NCI-H1694 treated with DMSO at 0.1 percent for 48 hours (cell line): Measurements from ENCODE around the gene SEC61A1.

ENCODE experiments used
- DNase-seq: peaks from one replicate; lab custom pipeline; 2025; lab: John Stamatoyannopoulos, UW

The SEC61A1 gene

DNA sequence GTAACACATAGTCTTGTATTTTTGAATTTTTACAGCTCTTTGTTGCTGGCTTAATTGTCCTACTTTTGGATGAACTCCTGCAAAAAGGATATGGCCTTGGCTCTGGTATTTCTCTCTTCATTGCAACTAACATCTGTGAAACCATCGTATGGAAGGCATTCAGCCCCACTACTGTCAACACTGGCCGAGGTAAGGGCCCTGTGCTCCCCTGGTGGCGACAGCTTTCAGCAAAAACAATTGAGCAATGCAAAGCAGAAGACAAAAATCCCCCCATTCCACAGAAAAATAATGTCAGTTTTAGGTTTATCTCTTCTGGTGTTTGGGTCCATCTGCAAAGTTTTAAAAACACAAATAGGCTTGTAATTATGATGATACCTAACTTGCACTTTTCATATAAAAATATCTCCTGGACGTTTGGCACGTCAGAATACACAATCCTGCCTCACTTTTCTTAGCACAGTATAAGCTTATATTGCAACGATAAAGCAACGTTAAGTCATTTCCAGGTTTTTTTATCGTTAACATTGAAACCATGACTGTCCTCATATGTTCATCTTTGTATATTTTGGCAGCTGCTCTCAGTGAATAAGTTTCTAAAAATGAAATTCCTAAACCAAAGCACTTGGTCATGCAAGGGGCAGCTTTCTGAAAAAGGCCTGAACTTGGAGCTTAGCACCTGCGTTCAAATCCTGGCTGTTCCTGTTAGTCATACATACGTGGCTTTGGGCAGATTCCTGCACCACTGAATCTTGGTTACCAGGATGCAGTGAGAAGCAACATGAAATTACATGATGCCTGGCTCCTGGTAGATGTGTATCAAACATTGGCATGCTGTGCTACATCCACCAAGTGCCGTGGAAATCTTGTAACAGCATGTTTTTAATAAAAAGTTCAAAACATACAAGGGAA, 8.5 kb downstream of the SEC61A1 start:
- no peak for DNase-seq

DNA sequence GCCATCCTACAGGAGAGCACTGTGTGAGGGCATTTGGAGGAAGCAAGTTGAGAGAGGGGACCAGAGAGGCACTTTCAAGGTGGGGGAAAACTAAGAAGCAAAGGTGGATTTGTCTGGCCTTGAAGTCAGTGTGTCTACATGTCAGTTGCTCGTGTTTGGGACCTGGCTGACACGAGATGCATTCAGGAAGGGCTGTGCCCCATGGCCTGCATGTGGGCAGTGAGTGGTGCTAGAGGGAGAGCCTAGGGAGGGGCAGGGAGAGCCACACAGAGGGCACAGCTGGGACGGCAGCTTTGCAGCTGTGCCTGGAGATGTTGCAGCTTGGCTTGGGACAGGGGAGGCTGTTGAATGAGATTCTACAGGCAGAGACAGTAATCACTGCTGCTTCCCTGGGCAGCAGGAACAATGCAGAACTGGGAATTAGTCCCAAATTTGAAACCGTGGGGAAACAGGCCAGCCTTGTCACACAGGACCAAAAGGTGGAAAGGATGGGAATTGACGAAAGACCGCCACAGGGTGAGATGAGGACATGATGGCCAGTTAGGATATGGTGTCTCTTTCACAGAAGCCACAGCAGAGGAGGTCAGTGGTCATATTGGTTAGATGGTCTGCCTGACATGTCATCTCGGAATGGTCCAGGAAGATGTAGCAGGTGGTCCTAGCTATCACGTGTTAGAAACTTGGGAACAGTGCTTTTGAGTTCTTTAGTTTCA, 10.0 kb downstream of the SEC61A1 start:
- DNase-seq, result no peak

DNA sequence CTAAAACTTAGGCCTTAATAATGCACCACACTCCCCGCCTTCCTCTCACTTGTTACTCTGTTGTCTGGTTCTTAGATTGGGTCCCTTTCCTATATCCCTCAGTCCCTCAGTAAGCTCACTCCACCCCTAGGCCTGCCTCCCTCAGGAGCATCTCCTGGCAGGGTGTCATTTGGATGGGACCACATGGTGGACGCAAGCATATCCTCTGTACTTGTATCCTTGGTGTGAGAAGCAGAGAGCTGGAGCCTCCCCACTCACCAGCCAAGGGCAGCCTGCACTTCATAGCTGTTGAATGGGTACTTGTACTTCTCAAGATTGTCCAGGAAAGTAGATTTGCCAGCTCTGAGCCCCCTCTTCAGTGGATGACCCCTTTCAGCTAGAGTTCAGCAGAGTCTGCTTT, 11.6 kb downstream of the SEC61A1 start:
- DNase-seq, result no peak

DNA sequence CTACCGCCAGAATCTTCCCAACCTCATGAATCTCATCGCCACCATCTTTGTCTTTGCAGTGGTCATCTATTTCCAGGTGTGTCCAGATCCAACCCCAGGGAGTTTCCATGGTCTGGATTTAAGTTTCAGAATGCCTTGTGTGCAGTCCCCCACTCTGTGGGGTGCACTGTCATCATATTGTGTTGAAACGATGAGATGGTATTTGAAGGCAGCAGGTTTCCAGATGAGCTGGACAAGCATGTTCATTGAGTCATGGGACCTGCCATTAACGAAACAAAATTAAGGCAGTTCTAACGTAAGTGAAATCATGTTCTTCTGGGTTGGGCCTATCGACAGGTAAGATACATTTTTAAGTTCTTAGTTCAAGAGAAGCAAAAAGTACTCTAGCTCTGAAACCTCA, 12.7 kb downstream of the SEC61A1 start:
- DNase-seq, result no peak

DNA sequence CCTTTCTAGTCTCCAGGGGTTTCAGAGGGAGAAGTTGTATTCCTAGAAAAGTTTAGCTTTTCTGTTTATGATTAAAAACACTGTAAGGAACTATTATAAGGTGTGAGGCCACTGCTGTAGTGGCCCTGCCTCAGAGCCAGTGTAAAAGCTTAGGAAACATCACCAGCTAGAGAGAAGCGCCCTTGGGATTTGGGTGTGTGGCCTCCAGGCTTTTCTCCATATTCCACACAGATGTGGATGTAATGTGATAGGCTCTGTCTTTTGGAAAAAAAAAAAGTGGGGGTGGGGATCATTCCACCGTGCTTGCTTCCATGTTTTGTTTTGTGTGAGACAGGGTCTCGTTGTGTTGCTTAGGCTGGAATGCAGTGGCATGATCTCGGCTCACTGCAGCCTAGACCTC, 13.9 kb downstream of the SEC61A1 start:
- no peak for DNase-seq

DNA sequence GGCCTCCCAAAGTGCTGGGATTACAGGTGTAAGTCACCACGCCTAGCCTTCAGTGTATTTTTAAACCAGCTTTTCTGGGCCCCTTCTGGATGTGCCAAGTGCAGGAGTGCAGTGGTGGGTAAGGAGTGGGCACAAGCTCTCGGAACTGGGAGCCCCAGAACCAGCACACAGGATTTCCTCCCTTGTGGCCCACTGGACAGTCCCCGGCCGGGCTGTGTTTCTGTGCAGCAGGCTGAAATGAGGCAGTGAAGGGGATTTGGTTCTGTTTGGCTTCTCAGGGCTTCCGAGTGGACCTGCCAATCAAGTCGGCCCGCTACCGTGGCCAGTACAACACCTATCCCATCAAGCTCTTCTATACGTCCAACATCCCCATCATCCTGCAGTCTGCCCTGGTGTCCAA, 14.4 kb downstream of the SEC61A1 start:
- DNase-seq, result no peak

DNA sequence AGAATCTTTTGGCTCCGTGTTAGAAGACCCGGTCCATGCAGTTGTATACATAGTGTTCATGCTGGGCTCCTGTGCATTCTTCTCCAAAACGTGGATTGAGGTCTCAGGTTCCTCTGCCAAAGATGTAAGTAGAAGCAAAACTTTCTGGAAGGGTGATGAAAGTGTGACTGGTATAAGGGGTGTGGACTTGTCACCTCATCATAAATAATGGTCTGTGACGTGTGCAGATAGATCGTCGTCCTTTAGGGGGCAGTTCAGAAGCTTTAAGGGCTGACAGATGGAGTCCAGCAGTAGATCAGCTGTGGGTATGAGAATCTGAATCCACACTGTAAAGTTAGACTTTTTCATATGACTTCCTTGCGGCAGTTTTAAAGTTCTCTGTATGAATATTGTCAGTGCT, 15.3 kb downstream of the SEC61A1 start:
- DNase-seq, result no peak

DNA sequence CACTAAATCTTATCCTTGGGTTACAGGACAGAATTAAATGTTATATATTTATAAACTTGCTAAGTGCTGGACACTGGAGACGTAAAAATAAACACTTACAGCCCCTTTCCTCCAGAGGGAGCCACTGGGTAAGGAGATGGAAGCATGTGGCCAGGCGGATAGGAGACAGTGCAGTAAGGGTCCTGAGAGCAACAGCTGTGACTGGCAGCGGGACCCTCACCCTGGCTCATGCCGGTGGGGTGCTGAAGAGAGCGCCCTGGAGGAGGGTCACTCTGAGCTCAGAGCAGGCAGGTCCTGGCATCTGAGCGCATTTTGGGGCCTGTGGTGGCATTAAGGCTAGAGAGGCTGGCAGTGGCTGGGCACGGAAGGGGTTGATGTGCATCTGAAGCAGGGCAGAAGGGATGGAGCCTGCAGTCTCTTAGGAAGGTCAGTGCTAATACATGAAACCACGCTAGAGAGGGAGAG, 16.0 kb downstream of the SEC61A1 start:
- DNase-seq, result peak; percentile 25

DNA sequence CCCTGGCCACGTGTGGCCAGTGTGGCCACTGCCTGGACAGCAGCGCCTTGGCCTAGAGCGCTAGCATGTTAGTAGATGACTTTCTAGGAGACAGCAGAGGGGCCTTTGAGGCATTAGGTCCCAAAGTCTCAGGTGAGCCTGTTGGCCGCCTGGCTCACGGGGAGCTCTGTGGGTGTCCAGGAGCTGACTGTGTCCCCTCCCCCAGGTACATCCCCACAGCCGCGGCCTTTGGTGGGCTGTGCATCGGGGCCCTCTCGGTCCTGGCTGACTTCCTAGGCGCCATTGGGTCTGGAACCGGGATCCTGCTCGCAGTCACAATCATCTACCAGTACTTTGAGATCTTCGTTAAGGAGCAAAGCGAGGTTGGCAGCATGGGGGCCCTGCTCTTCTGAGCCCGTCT, 17.0 kb downstream of the SEC61A1 start:
- no peak for DNase-seq

DNA sequence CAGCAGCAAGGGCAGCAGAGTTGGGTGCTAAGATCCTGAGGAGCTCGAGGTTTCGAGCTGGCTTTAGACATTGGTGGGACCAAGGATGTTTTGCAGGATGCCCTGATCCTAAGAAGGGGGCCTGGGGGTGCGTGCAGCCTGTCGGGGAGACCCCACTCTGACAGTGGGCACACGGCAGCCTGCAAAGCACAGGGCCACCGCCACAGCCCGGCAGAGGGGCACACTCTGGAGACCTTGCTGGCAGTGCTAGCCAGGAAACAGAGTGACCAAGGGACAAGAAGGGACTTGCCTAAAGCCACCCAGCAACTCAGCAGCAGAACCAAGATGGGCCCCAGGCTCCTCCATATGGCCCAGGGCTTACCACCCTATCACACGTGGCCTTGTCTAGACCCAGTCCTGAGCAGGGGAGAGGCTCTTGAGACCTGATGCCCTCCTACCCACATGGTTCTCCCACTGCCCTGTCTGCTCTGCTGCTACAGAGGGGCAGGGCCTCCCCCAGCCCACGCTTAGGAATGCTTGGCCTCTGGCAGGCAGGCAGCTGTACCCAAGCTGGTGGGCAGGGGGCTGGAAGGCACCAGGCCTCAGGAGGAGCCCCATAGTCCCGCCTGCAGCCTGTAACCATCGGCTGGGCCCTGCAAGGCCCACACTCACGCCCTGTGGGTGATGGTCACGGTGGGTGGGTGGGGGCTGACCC, 18.8 kb downstream of the SEC61A1 start:
- no peak for DNase-seq

DNA sequence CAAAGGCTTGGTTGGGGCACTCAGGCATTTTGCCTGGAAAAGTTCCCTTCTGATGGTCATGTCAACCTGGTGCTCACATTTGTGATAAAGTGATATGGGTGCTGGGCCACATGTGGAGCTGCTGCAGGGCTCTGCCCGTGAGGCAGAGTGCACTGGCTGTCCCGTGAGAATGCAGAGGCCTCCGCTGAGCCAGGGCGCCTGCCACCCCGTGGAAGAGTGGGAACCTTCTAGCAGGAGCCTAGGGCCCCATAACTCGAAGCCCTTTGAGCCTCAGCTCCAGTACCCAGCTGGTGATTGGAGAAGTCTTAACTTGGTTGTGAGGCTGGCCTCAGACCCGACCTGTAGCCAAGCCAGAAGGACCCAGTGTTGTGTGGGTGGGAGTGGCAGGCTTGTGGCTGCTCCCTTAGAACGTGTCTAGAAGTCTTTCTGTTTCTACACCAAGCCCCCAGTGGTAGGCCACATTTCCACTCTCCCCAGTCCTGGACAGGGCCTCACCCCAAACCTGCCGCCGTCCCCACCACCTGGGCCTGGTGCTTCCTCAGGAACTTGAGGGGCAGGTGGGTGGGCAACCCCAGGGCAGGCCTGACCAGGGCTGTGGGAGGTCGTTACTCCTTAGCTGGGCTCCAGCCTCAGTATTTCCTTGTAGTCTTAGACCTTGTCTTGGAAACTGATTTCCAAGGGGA, 19.7 kb downstream of the SEC61A1 start:
- no peak for DNase-seq

DNA sequence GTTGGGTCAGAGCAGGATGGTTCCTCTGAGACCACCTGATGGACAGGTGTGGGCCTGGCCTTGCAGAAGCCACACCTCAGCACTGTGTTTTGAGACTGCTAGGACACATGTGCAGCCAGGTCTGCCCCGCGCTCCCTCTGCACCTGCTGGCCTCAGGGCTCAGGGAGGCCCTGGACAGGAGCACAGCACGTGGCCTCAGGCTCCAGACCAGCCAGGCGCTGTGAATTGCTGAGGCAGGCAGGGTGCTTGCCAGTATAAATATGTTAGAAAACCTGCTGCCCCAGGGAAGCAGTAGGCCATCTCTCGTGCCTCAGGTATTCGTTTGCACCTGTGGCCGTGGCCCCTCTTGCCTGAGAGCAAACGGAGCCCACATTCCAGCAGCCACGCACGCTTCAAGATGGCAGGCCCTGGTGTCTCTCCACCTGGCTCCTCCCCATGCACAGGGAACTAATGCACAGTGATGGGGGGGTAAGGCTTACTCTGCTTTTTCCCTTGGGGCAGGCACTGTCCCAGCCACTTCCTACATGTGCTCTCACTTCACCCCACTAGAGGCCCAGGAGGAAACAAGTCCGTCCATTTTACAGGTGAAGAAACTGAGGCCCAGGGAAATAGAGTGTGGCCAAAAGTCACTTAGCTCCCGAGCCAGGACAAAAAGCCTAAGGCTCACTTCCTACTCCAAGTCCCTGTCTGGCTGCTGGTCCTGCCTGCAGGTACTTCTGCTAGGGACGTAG, 20.4 kb downstream of the SEC61A1 start:
- no peak for DNase-seq

DNA sequence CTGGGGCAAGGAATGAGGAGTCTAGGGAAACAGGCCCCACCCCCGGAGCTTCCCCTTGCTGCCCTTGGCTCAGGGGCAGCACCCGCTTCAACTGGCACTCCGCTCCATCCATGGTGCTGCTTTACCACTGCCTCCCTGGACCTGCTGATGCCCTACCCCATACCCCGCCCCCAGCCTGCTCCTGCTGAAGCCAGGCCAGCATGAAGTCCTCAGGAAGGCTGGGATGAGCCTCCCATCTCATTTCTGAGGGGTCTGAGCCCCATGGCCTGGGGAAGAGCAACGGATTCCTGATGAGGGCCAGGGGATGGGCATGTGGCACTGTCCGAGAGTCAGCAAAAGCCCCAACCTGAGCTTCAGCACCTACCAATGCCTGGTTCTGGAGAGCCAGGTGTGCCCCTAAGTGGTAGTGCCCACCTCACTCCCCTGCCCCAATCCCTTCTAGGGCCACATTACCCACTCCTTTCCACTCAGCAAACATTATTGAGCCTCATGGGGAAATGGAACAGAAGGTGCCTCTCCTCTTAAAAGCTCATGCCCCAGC, 21.0 kb downstream of the SEC61A1 start:
- no peak for DNase-seq

DNA sequence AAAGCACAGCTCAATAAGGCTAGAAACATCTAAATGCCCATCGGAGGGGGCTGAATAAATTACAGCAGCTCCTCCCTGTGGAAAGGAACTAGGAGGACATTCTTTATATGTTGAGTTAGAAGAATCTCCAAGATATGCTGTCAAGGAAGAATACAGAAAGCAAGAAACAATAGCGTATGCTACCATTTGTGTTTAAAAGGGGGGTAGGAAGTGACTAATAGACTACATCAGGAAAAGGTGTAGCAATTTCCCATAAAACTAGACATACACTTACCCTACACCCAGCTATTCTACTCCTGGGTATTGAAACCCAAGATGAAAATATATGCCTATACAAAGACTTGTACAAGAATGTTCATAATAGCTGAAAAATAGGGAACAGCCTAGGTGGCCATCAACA, 21.6 kb downstream of the SEC61A1 start:
- no peak for DNase-seq

DNA sequence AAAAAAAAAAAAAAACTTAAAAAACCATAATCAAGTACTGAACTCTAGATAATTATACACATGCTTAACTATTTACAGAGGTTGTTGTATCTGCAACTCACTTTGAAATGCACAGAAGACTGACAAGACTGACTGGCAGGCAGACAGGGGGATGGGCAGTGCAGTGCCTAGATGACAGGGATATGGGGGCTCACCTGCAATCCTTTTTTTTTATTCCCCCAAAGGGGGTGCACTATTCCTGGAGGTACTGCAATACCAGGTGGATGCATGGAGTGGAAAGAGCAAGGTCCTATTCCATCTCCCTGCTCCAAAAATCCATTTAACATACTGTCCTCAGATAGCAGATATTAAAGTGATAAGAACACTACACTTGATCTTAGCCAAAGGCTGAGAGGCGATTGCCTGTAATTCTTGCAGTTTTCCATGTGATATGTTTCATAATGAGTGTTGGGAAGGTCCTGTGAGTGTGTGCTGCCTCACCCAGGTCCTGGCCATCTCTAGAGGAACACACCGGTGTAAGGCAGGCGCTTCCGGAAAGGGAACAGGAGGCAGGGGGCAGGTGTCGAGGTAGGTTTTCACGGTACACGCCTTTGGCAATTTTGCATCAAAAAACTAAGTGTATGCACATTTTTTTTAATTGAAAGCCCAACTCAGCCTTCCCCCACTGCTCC, 22.7 kb downstream of the SEC61A1 start:
- no peak for DNase-seq

DNA sequence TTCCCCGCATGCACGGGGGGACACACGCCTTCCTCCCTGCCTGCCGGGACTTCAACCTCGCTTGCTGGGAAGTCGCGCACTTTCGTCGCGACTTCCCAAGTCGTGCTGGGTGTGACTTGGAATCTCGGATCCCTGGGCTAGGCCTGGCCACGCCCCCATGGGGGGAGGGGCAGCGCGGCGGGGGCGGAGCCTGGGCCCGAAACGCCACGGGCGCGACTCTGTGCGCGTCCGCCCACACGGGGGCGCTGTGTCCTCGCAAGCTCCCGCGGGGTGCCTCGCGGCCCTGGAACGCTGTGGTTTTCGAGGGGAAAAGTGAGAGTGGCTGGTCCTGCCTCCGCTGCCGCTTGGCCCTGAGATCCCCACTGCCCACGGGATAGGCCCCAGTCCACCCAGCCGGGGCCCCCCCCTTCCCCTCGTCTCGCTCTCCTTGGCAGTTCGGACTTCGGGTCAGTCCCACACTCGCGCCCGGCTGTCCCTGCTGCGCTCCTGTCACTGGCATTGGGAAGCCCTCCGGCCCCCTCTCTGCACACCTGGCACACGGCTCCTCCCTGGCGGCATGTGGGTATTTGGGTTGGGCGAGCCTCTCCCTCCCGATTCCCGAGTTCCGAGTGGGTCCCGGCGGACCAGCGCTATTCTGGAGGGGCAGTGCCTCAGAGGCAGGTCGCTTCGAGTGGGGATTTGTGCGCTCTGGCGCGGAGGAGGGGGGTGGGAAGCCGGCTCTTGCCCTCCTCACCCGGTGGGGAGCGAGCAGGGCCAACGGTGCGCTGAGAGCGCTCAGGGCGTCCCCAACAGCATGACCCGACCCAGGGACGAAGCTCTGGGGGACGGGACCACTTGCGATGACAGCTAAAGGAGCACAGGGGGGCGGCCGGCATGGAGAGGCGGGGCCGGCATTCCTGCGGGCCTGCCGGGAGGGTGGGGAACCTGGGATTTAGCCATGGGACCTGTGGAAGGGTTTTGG, 23.6 kb downstream of the SEC61A1 start:
- no peak for DNase-seq

DNA sequence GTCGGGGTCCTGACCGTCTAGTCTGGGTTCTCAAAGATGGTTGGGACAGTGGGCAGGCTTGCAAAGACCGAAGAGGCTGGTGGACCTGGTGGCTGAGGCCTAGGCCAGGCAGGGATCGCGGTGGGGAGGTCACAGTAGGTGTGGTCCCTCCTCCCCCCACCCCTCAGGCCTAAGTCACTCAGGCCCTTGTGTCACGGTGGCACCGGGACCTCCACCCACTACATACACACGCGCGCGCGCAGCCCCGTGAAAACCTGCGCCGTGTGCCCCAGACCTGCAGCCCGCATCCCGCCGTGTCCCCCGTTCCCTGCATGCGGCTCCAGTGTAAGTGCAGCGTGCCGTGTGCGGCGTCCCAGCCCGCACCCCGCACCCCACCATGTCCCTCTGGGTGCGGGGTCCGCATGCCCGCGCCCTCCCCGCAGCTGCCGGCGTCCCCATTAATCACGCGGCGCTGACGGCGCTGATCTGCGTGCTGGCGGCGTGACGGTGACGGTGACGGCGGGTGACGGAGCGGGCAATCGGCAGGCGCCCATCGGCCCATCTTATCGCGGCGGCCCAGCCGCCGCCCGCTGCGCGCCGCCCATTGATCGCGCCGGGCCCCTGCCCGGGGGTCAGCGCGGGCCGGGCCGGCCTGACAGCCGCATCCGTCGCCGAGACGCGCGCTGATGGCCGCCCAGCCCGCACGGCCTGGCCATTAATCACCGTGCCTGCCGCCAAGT, 24.4 kb downstream of the SEC61A1 start:
- DNase-seq, result no peak

DNA sequence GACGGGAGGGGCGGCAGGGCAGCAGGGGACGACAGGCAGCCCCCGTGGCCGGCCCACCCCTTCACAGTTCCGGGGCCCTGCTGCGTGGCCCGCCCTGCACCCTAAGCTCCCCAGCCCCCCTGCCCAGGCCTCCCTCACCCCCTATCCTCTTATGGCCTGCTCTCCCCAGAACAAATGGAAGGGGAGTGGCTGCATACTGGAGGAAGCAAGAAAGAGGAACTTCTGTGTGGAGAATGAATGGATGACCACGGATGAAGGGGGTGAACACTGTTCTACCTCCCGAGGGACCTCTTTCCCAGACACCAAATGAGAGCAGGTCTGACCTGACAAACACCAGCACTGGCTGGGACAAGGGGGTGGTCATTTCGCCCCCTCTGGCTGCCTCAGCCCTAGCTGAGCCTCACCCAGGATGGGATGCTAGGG, 25.0 kb downstream of the SEC61A1 start:
- DNase-seq, result no peak

DNA sequence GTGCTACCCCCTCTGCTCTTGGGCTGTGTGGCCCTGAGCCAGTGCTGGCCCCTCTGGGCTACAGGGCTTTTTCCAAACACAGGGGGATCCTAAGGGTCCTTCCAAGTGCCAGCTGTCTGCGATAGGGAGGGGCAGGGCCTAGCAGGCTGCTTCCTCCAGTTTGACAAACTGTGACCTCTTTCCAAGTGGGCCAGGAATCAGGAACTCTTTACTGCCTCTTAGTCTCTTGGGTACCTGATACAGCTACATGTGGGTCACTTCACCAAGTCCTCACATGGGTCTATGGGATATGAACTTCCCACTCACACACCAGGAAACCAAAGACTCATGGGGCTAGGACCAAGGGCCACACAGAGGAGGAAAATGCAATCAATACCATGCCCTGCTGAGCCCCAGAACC, 25.4 kb downstream of the SEC61A1 start:
- DNase-seq, result no peak
